Ishikawa (cell line): Measurements from ENCODE around the gene CLEC12A.

Experiments used
- CEBPB ChIP-seq: IDR thresholded peaks from 2 replicates; pipeline ENCODE4 v1.6.1; 2012
- CREB1 ChIP-seq: IDR thresholded peaks from 2 replicates; pipeline ENCODE4 v1.6.1; 2012; ENCODE audit warnings: low read depth
- EGR1 ChIP-seq: IDR thresholded peaks from 2 replicates; pipeline ENCODE4 v1.6.1; 2012
- EP300 ChIP-seq: IDR thresholded peaks from 2 replicates; pipeline ENCODE4 v1.6.1; 2012; ENCODE audit warnings: borderline replicate concordance
- FOXM1 ChIP-seq: IDR thresholded peaks from 2 replicates; pipeline ENCODE4 v1.6.1; 2012; ENCODE audit warnings: low read depth, borderline replicate concordance
- NFIC ChIP-seq: IDR thresholded peaks from 2 replicates; pipeline ENCODE4 v1.6.1; 2012
- RAD21 ChIP-seq: IDR thresholded peaks from 2 replicates; pipeline ENCODE4 v1.6.1; 2012; ENCODE audit warnings: low read depth
- TAF1 ChIP-seq: IDR thresholded peaks from 2 replicates; pipeline ENCODE4 v1.6.1; 2012; ENCODE audit warnings: low read depth, mild to moderate bottlenecking
- TCF12 ChIP-seq: IDR thresholded peaks from 2 replicates; pipeline ENCODE4 v1.6.1; 2012; ENCODE audit warnings: low read depth
- TEAD4 ChIP-seq: IDR thresholded peaks from 2 replicates; pipeline ENCODE4 v1.6.1; 2012
- YY1 ChIP-seq: IDR thresholded peaks from 2 replicates; pipeline ENCODE4 v1.6.1; 2012; ENCODE audit warnings: low read depth
- ZBTB7A ChIP-seq: IDR thresholded peaks from 2 replicates; pipeline ENCODE4 v1.6.1; 2012; ENCODE audit warnings: low read depth
- TF ChIP-seq, protein P1 (sequence below): IDR thresholded peaks from 2 replicates; pipeline ENCODE4 v1.6.1; 2012
- TF ChIP-seq, protein P2 (sequence below): IDR thresholded peaks from 2 replicates; pipeline ENCODE4 v1.6.1; 2012
- TF ChIP-seq, protein P3 (sequence below): IDR thresholded peaks from 2 replicates; pipeline ENCODE4 v1.6.1; 2012; ENCODE audit warnings: low read depth, mild to moderate bottlenecking

The CLEC12A gene

DNA sequence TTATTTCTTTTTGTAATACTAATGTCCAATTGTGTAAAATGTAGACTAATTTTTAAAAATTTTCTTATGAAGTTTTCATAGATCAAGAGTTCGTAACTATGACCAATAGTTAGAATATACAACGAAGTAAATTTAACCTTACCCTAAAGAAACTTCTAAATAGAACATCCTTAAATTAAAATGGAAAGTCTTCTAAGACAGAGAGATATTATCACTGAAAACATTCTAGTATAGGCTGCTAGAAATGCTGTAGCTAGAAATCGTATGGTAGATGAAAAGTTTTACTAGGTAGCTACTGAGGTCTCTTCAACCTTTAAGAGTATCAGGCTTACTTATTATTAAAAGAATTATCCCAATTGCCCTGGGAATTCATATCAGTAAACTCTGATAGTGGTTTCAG, 40.0 kb upstream of the CLEC12A start:
- no peak for TF ChIP-seq RAD21
- TF ChIP-seq, protein P1, sequence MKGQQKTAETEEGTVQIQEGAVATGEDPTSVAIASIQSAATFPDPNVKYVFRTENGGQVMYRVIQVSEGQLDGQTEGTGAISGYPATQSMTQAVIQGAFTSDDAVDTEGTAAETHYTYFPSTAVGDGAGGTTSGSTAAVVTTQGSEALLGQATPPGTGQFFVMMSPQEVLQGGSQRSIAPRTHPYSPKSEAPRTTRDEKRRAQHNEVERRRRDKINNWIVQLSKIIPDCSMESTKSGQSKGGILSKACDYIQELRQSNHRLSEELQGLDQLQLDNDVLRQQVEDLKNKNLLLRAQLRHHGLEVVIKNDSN = no peak
- TF ChIP-seq, protein P2, sequence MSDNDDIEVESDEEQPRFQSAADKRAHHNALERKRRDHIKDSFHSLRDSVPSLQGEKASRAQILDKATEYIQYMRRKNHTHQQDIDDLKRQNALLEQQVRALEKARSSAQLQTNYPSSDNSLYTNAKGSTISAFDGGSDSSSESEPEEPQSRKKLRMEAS = no peak
- TF ChIP-seq NFIC = no peak
- TF ChIP-seq YY1 = no peak
- TF ChIP-seq, protein P3, sequence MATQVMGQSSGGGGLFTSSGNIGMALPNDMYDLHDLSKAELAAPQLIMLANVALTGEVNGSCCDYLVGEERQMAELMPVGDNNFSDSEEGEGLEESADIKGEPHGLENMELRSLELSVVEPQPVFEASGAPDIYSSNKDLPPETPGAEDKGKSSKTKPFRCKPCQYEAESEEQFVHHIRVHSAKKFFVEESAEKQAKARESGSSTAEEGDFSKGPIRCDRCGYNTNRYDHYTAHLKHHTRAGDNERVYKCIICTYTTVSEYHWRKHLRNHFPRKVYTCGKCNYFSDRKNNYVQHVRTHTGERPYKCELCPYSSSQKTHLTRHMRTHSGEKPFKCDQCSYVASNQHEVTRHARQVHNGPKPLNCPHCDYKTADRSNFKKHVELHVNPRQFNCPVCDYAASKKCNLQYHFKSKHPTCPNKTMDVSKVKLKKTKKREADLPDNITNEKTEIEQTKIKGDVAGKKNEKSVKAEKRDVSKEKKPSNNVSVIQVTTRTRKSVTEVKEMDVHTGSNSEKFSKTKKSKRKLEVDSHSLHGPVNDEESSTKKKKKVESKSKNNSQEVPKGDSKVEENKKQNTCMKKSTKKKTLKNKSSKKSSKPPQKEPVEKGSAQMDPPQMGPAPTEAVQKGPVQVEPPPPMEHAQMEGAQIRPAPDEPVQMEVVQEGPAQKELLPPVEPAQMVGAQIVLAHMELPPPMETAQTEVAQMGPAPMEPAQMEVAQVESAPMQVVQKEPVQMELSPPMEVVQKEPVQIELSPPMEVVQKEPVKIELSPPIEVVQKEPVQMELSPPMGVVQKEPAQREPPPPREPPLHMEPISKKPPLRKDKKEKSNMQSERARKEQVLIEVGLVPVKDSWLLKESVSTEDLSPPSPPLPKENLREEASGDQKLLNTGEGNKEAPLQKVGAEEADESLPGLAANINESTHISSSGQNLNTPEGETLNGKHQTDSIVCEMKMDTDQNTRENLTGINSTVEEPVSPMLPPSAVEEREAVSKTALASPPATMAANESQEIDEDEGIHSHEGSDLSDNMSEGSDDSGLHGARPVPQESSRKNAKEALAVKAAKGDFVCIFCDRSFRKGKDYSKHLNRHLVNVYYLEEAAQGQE = no peak
- no peak for TF ChIP-seq TAF1
- TF ChIP-seq EGR1 = no peak
- TF ChIP-seq TEAD4 = no peak
- no peak for TF ChIP-seq EP300
- no peak for TF ChIP-seq TCF12
- no peak for TF ChIP-seq FOXM1
- no peak for TF ChIP-seq CEBPB
- no peak for TF ChIP-seq ZBTB7A
- no peak for TF ChIP-seq CREB1

DNA sequence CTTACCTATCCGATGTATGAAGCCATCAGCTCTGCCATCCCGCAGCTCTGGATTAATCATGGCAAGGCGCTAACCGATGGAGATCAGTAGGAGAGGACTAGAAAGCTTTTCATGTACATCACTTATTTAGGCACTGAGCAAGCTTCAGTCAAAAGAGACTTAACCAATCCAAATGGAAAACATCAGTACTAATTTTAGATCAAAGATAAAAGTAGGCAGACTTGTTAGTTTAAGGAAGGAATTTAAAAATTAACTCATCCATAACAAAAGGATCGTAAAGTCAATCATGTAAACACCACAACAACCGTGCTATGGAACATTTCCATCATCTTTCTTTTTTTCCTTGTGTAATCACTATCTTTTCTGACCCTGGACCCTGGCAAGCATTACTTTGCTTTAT, 38.9 kb upstream of the CLEC12A start, which contains the start of gene CLEC2A:
TSS of gene CLEC2A (minus strand) at position 101 of the 400 bp plus-strand sequence. CDS start at position 60, 41 bp downstream.
- no peak for TF ChIP-seq NFIC

DNA sequence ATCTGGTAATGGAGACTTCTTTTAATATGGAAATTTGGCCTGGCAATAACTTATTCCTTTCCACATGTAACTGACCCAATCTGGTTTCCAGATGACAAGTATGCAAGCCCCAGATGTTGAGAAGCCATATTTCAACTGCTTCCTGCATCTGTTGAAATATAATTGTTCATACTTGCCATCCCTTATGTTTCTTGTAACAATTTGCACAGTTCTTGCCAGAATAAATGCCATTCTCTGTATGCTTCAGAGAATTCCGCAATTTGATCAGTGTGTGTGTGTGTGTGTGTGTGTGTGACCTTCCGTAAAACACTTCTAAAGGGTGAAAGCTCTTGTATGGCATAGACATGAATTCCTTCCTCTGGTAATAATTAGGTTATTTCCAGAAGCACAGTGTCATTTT, 37.3 kb upstream of the CLEC12A start:
- no peak for TF ChIP-seq TAF1
- no peak for TF ChIP-seq NFIC
- no peak for TF ChIP-seq CREB1
- no peak for TF ChIP-seq YY1

DNA sequence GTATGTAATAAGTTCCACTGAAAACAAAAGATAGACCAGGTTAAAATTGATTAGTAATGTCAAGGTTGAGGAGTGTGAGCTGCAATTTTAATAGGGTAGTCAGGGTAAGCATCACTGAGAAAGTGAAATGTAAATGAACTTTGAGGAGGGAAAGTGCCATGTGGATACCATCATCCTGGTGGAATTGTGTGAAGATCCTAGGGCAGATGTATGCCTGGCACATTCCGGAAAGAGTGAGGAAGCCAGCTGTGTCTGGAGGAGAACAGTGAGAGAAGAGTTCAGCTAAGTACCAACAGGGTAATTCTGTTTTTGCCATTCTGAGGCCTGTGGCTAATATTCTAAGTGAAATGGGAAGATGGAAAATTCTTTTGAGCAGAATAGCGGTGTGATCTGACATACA, 36.2 kb upstream of the CLEC12A start:
- no peak for TF ChIP-seq ZBTB7A
- no peak for TF ChIP-seq FOXM1
- TF ChIP-seq, protein P1 = no peak
- TF ChIP-seq CEBPB = no peak
- no peak for TF ChIP-seq TEAD4
- TF ChIP-seq TCF12 = no peak
- TF ChIP-seq TAF1 = no peak
- no peak for TF ChIP-seq CREB1

DNA sequence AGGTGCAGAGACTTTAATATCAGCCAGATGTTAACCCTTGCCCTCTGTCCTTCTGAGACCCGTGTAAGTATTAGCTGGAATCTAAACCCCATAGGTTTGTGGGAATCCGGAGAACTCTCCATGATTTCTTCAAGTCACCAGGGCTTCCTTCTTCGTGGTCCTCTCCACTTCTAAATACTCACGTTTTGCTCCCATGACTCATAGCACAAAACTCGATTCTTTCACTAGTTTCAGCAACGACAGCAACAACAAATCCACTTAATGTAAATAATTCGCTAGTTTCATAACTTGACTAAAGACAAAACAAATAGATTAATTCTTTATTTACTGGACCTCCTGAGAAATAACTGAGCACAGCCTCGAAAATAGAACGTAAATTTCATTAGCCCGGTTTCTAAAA, 34.6 kb upstream of the CLEC12A start:
- TF ChIP-seq CREB1 (no peak), EP300 (no peak), TEAD4 (no peak), CEBPB (no peak), TAF1 (no peak), EGR1 (no peak), FOXM1 (no peak)
- TF ChIP-seq, protein P3 = no peak

DNA sequence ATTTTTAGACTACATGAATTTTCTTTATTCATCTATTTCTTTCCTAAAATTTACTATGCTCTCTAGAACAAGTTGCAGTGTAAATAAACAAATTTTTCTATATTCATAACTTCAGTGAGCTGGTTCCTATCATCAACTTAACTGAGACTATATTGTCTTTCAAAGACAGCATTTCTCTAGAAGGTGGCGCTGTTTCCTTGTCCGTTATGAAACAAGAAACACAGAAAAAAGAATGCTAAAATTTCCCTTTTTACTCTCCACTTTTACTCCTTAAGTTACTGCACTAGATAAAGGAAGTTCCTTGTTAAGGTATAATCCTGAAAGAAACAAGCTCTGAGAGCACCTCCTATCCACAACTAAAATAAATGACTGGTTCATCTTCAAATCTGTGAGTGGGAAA, 30.8 kb upstream of the CLEC12A start:
- TF ChIP-seq, protein P3 = no peak
- no peak for TF ChIP-seq RAD21
- no peak for TF ChIP-seq NFIC
- TF ChIP-seq EP300 = no peak
- TF ChIP-seq, protein P2 = no peak
- no peak for TF ChIP-seq CEBPB
- no peak for TF ChIP-seq TAF1
- TF ChIP-seq YY1 = no peak
- no peak for TF ChIP-seq CREB1
- TF ChIP-seq, protein P1 = no peak
- no peak for TF ChIP-seq TCF12
- no peak for TF ChIP-seq FOXM1
- no peak for TF ChIP-seq EGR1
- no peak for TF ChIP-seq ZBTB7A
- TF ChIP-seq TEAD4 = no peak
